ENCODE data around the gene MVB12B. TPM values are rescaled to one million over a fixed set of nuclear protein-coding genes. Genes with fewer than 3 reads are reported as not detected.

MVB12B gene
- total RNA-seq, 4 donors from 2014 or later, result 10.2 to 25.7 (median 14.0) TPM

- Histone ChIP-seq H3K27me3 (no peaks in the 10 kb centered on the region), H3K9me3 (no peaks in the 10 kb centered on the region), H3K4me3 (no peak overlapping the region), H3K36me3 (peaks cover 19% of the 10 kb centered on the region), H3K4me1 (peaks cover 4% of the 10 kb centered on the region), H3K27ac (no peak overlapping the region)
- TF ChIP-seq POLR2A (IDR thresholded peaks at IDR 0.05) (no peak), POLR2AphosphoS5 (IDR thresholded peaks at IDR 0.05) (no peak), EP300 (IDR thresholded peaks at IDR 0.05) (no peak)
- TF ChIP-seq, protein P1, sequence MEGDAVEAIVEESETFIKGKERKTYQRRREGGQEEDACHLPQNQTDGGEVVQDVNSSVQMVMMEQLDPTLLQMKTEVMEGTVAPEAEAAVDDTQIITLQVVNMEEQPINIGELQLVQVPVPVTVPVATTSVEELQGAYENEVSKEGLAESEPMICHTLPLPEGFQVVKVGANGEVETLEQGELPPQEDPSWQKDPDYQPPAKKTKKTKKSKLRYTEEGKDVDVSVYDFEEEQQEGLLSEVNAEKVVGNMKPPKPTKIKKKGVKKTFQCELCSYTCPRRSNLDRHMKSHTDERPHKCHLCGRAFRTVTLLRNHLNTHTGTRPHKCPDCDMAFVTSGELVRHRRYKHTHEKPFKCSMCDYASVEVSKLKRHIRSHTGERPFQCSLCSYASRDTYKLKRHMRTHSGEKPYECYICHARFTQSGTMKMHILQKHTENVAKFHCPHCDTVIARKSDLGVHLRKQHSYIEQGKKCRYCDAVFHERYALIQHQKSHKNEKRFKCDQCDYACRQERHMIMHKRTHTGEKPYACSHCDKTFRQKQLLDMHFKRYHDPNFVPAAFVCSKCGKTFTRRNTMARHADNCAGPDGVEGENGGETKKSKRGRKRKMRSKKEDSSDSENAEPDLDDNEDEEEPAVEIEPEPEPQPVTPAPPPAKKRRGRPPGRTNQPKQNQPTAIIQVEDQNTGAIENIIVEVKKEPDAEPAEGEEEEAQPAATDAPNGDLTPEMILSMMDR (IDR thresholded peaks at IDR 0.05), result no peak
- DNase-seq (ENCODE audit: low spot score in 2 of 2), result no peak
- 97% methylated on average over 6 of the region's 11 CpGs for WGBS
Measured at GRCh38 chr9:126486276-126486675, 159.6 kb downstream of the MVB12B start.

- 92% methylated on average over 12 of the region's 12 CpGs for WGBS
- DNase-seq (ENCODE audit: low spot score in 2 of 2), result no peak
- Histone ChIP-seq H3K27me3 (no peaks in the 10 kb centered on the region), H3K36me3 (peaks cover 6% of the 10 kb centered on the region), H3K9me3 (no peaks in the 10 kb centered on the region), H3K27ac (no peak overlapping the region), H3K4me3 (no peak overlapping the region), H3K4me1 (peaks cover 2% of the 10 kb centered on the region)
- TF ChIP-seq POLR2AphosphoS5 (IDR thresholded peaks at IDR 0.05) (no peak), POLR2A (IDR thresholded peaks at IDR 0.05) (no peak), EP300 (IDR thresholded peaks at IDR 0.05) (no peak)
- TF ChIP-seq, protein P1 (IDR thresholded peaks at IDR 0.05), result no peak
Measured at GRCh38 chr9:126487856-126488255, 161.2 kb downstream of the MVB12B start.

DNA sequence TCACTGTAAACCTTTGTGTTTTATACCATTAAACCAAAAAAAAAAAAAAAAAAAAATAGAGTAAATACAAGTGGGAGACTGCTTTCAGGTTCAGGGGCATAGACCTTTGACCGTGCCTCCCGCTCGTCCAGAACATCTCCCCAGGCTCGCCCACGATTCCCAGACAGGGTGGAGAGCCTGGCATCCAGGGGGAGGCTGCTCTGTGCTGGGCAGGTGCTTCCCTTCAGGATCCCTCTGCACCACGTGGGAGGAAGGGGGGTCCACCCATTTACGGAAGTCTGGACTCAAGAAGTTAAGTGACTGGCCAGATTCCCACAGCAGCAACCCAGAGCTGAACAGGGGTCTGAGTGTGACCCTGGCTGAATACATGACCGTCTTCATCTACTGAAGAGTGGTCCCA lies 161.7 kb downstream of the MVB12B start:
- Histone ChIP-seq H3K9me3 (no peaks in the 10 kb centered on the region), H3K27ac (no peak overlapping the region), H3K4me1 (no peaks in the 10 kb centered on the region), H3K27me3 (no peaks in the 10 kb centered on the region), H3K36me3 (peaks cover 6% of the 10 kb centered on the region), H3K4me3 (no peak overlapping the region)
- DNase-seq (ENCODE audit: low spot score in 2 of 2), result no peak
- 64% methylated on average over 8 of the region's 8 CpGs for WGBS
- TF ChIP-seq, protein P1 (IDR thresholded peaks at IDR 0.05), result no peak
- no peak for TF ChIP-seq EP300 (IDR thresholded peaks at IDR 0.05)
- no peak for TF ChIP-seq POLR2A (IDR thresholded peaks at IDR 0.05)
- TF ChIP-seq POLR2AphosphoS5 (IDR thresholded peaks at IDR 0.05), result no peak

DNA sequence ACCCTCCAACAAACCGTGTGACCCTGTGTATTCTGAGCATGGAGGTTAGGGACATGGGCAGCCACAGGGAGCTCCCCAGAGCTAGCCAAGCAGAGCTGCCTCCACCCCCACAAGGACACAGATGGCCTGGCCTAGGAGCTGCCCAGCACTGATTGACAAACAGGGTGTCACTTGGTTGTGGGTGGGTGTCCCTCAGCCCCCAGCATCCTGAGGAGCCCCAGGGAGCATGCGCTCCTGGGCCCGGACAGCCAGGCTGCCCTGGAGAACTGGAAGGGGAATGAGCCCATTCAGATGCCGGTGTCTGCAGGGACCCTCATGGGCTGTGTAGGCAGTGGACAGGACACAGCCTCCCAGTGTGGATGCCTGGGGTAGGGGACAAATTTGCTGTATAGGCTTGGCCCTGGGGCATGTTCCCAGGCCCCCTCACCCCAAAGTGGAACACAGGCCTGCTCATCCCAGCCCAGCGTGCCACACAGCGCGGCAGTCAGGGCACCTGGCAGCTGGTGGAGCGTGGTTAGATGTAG lies 162.3 kb downstream of the MVB12B start:
- no peaks in the 10 kb centered on the region for H3K4me1 ChIP-seq
- no peak overlapping the region for H3K4me3 ChIP-seq
- no peaks in the 10 kb centered on the region for H3K27me3 ChIP-seq
- no peak for DNase-seq (ENCODE audit: low spot score in 2 of 2)
- H3K9me3 ChIP-seq, result no peaks in the 10 kb centered on the region
- H3K36me3 ChIP-seq, result peaks cover 2% of the 10 kb centered on the region
- no peak overlapping the region for H3K27ac ChIP-seq
- TF ChIP-seq EP300 (IDR thresholded peaks at IDR 0.05) (no peak), POLR2A (IDR thresholded peaks at IDR 0.05) (no peak), POLR2AphosphoS5 (IDR thresholded peaks at IDR 0.05) (no peak)
- TF ChIP-seq, protein P1 (IDR thresholded peaks at IDR 0.05), result no peak
- 97% methylated on average over 4 of the region's 8 CpGs for WGBS

- Histone ChIP-seq H3K9me3 (no peaks in the 10 kb centered on the region), H3K4me3 (no peak overlapping the region), H3K36me3 (no peaks in the 10 kb centered on the region), H3K4me1 (no peaks in the 10 kb centered on the region), H3K27me3 (no peaks in the 10 kb centered on the region), H3K27ac (no peak overlapping the region)
- 84% methylated on average over 18 of the region's 20 CpGs for WGBS
- TF ChIP-seq EP300 (IDR thresholded peaks at IDR 0.05) (no peak), POLR2AphosphoS5 (IDR thresholded peaks at IDR 0.05) (no peak), POLR2A (IDR thresholded peaks at IDR 0.05) (no peak)
- TF ChIP-seq, protein P1 (IDR thresholded peaks at IDR 0.05), result no peak
- DNase-seq (ENCODE audit: low spot score in 2 of 2), result peak in 1 of 2 donors; percentile 51
Measured at GRCh38 chr9:126489581-126490213, 163.1 kb downstream of the MVB12B start.
